GM12873 (cell line): ENCODE data around the gene HOXB1.

Source experiments
- TF ChIP-seq, protein P1 (sequence below): IDR thresholded peaks from 2 replicates; pipeline ENCODE4 v1.5.1; 2012; ENCODE audit warnings: low read depth, mild to moderate bottlenecking, moderate library complexity, low read length, control low read depth; ENCODE audit not compliant: insufficient read depth; ENCODE audit errors: missing control alignments

HOXB1 gene

DNA sequence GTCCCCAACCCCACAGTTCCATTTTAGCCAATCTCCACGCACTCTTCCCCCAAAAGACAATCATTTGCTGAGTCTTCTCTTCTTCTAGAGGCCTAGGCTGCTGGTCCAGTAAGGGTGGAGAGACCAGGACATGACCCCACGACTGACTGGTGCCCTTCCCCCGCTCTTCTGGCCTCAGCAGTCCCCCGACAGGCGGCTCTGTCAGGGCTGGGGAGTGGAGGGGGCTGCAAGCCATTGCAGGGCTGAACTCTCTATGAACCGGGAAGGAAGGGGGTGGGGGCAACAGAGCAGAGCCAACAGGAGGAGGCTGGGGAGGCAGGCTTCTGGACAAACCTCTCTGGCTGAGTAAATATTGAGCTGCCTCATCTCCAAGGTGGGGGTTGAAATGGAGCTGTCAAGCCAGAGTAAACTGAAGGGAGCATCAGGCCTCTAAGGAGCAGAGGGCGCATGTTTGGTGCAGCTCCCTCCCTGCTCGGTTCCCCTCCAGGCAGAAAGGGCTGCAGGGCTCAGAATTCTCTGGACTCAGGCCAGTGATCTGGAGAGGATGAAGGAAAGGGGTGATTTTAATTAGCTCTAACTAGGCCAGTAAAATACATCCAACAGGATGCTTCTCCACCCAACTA is 8.7 kb downstream of the HOXB1 start:
- TF ChIP-seq, protein P1, sequence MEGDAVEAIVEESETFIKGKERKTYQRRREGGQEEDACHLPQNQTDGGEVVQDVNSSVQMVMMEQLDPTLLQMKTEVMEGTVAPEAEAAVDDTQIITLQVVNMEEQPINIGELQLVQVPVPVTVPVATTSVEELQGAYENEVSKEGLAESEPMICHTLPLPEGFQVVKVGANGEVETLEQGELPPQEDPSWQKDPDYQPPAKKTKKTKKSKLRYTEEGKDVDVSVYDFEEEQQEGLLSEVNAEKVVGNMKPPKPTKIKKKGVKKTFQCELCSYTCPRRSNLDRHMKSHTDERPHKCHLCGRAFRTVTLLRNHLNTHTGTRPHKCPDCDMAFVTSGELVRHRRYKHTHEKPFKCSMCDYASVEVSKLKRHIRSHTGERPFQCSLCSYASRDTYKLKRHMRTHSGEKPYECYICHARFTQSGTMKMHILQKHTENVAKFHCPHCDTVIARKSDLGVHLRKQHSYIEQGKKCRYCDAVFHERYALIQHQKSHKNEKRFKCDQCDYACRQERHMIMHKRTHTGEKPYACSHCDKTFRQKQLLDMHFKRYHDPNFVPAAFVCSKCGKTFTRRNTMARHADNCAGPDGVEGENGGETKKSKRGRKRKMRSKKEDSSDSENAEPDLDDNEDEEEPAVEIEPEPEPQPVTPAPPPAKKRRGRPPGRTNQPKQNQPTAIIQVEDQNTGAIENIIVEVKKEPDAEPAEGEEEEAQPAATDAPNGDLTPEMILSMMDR: no peak

DNA sequence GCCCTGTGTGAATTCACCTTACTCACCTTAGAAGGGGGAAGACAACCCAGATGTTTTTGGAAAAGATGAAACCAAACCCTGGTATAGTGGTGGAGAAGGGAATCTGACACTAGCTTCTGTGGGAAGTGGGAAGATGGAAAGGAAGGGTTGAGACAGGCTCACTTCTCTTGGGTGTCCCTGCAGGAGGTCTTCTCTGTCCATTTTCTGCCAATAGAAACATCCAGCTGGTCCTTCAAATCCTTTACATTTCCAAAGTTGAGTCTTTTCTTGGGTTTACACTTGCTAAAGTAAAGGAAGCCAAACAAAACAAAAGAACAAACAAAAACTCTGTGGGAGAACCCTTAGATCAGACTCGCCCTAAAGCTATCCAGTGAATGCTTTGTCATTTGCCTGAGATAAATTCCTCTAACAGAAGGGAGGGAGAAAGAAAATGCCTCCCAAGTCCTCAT is 10.2 kb downstream of the HOXB1 start:
- TF ChIP-seq, protein P1: no peak

DNA sequence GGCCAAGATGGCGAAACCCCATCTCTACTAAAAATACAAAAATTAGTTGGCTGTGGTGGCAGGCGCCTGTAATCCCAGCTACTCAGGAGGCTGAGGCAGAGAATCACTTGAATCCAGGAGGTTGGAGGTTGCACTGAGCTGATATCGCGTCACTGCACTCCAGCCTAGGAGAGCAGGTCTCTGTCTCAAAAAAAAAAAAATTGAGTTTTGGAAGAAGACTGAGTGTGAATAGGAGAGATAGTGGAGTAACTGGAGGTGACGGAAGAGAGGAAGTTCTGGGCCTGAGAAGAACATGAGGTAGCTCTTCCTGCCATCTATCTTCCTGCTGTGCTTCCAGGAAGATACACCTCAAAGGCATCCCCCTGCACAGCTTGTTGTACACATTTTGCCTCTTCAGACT is 11.4 kb downstream of the HOXB1 start:
- TF ChIP-seq, protein P1: no peak

DNA sequence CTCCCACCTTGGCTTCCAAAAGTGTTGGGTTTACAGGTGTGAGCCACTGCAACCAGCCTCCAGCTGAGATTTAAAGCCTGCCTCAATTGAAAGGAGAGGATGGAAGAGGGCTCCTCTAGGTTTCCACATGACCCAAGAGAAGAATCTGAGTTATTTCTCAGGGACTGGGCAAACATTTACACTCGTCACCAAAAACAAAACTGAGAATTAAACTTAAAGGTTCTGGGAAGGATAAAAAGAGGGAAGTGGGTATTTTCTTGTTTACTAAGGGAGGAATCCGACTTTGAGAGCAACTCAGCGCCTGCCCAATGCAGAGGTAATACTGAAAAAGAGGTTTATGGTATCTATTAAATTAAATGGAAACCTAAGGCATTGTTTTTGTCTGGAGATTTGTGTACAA is 13.3 kb downstream of the HOXB1 start:
- TF ChIP-seq, protein P1: no peak

DNA sequence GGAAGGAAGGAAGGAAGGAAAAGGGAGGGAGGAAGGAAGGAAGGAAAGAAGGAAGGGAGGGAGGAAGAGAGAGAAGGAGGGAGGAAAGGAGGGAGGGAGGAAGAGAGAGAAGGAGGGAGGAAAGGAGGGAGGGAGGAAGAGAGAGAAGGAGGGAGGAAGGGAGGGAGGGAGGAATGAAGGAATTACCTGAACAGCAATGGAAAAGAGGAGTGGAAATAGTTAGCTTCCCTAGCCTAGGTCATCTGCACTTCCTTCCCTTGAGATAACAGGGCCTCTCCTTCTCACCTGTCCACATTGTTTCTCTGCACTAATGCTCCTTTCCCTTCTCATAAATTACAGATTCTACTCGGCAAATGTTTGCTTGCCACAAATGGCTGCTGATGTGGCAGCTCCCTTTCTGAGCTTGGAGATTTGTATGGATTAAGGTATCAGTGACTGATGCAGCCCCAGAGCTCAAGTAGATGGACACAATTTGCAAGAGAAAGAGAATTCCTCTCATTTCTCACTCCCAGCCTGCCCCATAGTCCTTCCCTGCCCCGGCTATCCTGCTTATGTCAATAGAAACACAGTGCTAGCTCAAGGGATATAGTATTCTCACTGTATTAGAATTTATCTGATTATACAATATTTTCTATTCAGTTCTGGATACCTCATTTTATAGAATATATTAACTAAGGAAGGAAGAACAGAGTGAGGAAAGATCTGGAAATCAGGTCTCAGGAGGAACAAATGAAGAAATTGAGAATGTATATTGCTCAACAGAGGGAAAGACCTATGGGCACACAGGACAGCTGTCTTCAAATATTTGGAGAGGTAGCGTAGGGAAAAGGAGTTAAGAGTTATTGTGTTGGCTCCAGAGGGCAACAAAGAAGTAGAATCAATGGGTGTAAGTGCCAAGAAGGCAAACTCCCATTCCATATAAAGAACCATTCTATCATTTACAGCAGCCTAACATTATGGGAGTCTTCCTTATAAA is 14.6 kb downstream of the HOXB1 start:
- TF ChIP-seq, protein P1: no peak

DNA sequence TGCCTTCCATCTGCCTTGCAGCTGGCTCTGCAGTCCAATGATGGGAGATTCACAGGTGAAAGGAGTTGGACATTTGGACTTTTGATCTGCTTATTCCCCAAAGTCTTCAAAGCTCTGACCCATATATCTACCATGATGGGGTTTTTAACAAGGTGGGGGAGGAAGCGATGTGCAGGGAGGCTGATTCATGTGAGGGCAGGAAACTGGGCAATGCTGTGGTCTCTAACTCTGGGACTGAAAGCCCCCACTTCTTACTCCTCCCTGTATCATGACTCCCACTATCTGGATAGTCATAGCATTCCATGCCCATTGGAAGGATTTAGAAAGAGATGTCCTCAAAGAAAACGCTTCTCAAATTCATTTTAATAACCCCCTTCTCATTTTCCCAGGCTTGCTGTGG is 16.3 kb downstream of the HOXB1 start:
- TF ChIP-seq, protein P1: no peak
